ENCODE measurements around the gene GPR68.
"Not testable (repeated sequence)": the region's sequence is repeated elsewhere in the genome, so short reads cannot be mapped to it uniquely, and the experiment has no call there.

GPR68 gene

GRCh38 chr14:91252871-91253794 is 8.6 kb upstream of the GPR68 start:
- DNase-seq: peak; percentile 47

GRCh38 chr14:91250912-91251311 is 6.4 kb upstream of the GPR68 start:
- DNase-seq: no peak

GRCh38 chr14:91249841-91250616 is 5.5 kb upstream of the GPR68 start:
- peak; percentile 25 for DNase-seq

GRCh38 chr14:91246051-91246852 is 1.7 kb upstream of the GPR68 start:
- DNase-seq: no peak

GRCh38 chr14:91245616-91246015 is 1.1 kb upstream of the GPR68 start:
- not testable (repeated sequence) for DNase-seq

GRCh38 chr14:91245029-91245428 is 525 bp upstream of the GPR68 start:
- no peak for DNase-seq

GRCh38 chr14:91243074-91243471 is 1.4 kb downstream of the GPR68 start:
- DNase-seq: no peak

- DNase-seq: no peak
Measured at GRCh38 chr14:91242635-91243034, 1.9 kb downstream of the GPR68 start.

- DNase-seq: no peak
Measured at GRCh38 chr14:91241863-91242262, 2.6 kb downstream of the GPR68 start.

- no peak for DNase-seq
Measured at GRCh38 chr14:91238661-91239060, 5.8 kb downstream of the GPR68 start.

- DNase-seq: no peak
Measured at GRCh38 chr14:91238085-91238484, 6.4 kb downstream of the GPR68 start.

- DNase-seq: no peak
Measured at GRCh38 chr14:91237219-91237618, 7.3 kb downstream of the GPR68 start.

- no peak for DNase-seq
Measured at GRCh38 chr14:91235841-91236240, 8.7 kb downstream of the GPR68 start.

- DNase-seq: no peak
Measured at GRCh38 chr14:91234791-91235114, 9.8 kb downstream of the GPR68 start.

- no peak for DNase-seq
Measured at GRCh38 chr14:91233936-91234790, 10.3 kb downstream of the GPR68 start.

GRCh38 chr14:91232603-91233002 is 11.9 kb downstream of the GPR68 start:
- no peak for DNase-seq

- DNase-seq: no peak
Measured at GRCh38 chr14:91232052-91232451, 12.5 kb downstream of the GPR68 start.

- no peak for DNase-seq
Measured at GRCh38 chr14:91231446-91231845, 13.1 kb downstream of the GPR68 start.

GRCh38 chr14:91230397-91231035 is 14.0 kb downstream of the GPR68 start:
- DNase-seq: no peak

GRCh38 chr14:91229743-91230200 is 14.7 kb downstream of the GPR68 start:
- DNase-seq: no peak

GRCh38 chr14:91229005-91229382 is 15.5 kb downstream of the GPR68 start:
- DNase-seq: no peak
